Spleen (tissue), 11 donors: ENCODE measurements around the gene RNASE1. TPM values are rescaled to one million over a fixed set of nuclear protein-coding genes. Genes with fewer than 3 reads are reported as not detected.
"Not testable (repeated sequence)": the region's sequence is repeated elsewhere in the genome, so short reads cannot be mapped to it uniquely, and the experiment has no call there.

Source experiments
- DNase-seq: peaks from one replicate; pipeline ENCODE4 v3.0.0-alpha.2; 2020
- H3K27ac ChIP-seq, 8 donors: fragments of 200-600 bp; sonication (generic) in 7 of 8; 1 replicate in 4 of 8; 2 replicates in 4 of 8; pipeline versions ENCODE4 v1.5.0 to v1.8.0; 2016 to 2021; ENCODE audit warnings: inconsistent platforms in 4 of 8, mild to moderate bottlenecking in 4 of 8, moderate library complexity in 1 of 8
- H3K27me3 ChIP-seq, 7 donors: fragments of 200-600 bp; sonication (generic) in 6 of 7; replicated peaks in 1 of 7; 1 replicate in 4 of 7; 2 replicates in 3 of 7; pipeline versions ENCODE4 v1.5.0 to v1.8.0; 2016 to 2021; ENCODE audit warnings: inconsistent platforms in 3 of 7, mild to moderate bottlenecking in 1 of 7
- H3K36me3 ChIP-seq, 6 donors: fragments of 200-600 bp; sonication (generic) in 5 of 6; 1 replicate in 4 of 6; 2 replicates in 2 of 6; pipeline versions ENCODE4 v1.5.0 to v1.8.0; 2016 to 2021; ENCODE audit warnings: inconsistent platforms in 2 of 6
- H3K4me1 ChIP-seq, 6 donors: fragments of 200-600 bp; sonication (generic) in 5 of 6; 1 replicate in 3 of 6; 2 replicates in 3 of 6; pipeline versions ENCODE4 v1.5.0 to v1.8.0; 2016 to 2021; ENCODE audit warnings: inconsistent platforms in 3 of 6
- H3K4me3 ChIP-seq, 8 donors: fragments of 200-600 bp; sonication (generic) in 7 of 8; 1 replicate in 4 of 8; 2 replicates in 4 of 8; pipeline versions ENCODE4 v1.5.0 to v1.8.0; 2016 to 2021; ENCODE audit warnings: inconsistent platforms in 4 of 8, mild to moderate bottlenecking in 4 of 8, moderate library complexity in 2 of 8
- H3K9me3 ChIP-seq, 8 donors: fragments of 200-600 bp; sonication (generic) in 7 of 8; 1 replicate in 4 of 8; 2 replicates in 4 of 8; pipeline versions ENCODE4 v1.5.0 to v1.8.0; 2016 to 2021; ENCODE audit warnings: inconsistent platforms in 4 of 8
- CTCF ChIP-seq, 11 experiments: fragments of 200-600 bp in 7 of 11; fragments of 450-650 bp in 4 of 11; sonication (generic) in 4 of 11; IDR thresholded peaks in 8 of 11; conservative IDR thresholded peaks in 3 of 11; 1 replicate in 7 of 11; 2 replicates in 4 of 11; pipeline versions ENCODE4 v1.4.0 to v1.8.0; 2016 to 2021; ENCODE audit warnings: antibody characterized with exemption in 11 of 11, inconsistent platforms in 4 of 11, mild to moderate bottlenecking in 1 of 11
- POLR2A ChIP-seq, 3 donors: fragments of 450-650 bp; IDR thresholded peaks; one replicate each; pipeline ENCODE4 v1.5.1; 2017; ENCODE audit warnings: antibody characterized with exemption in 3 of 3, mild to moderate bottlenecking in 1 of 3
- POLR2AphosphoS5 ChIP-seq, 3 donors: sonication (generic); formaldehyde crosslinking; IDR thresholded peaks; one replicate each; pipeline ENCODE4 v1.5.1; 2017; ENCODE audit warnings: antibody characterized with exemption in 3 of 3
- WGBS, 5 donors: extraction: QIAGEN DNeasy Blood & Tissue Kit in 3 of 5; methylation state at CpG; one replicate each; pipeline versions ENCODE4 v1.1.5 to v1.1.7; 2013 to 2018; 5-methylcytosine and 5-hydroxymethylcytosine counted together
- intact Hi-C: fragments of 100-400 bp; cut with DNase I; formaldehyde crosslinking; loops from one replicate; pipeline ENCODE4 v1.15.0; 2023; ENCODE audit warnings: low total_unique reads
- polyA plus RNA-seq, 3 donors: library from polyadenylated mRNA; stranded (reverse); fragments of 200-250 nt; gene quantifications; one replicate each; pipeline ENCODE4 v1.2.1, GENCODE V29; 2013
- total RNA-seq, 7 donors: library from RNA; depleted of rRNA in 3 of 7; stranded (reverse); fragments of >200 nt in 3 of 7; fragmentation: NEBNext Ultra II Directional in 4 of 7; extraction: Animal tissue kit (Norgen Biotek cat#: 25700) in 4 of 7; gene quantifications; one replicate each; pipeline versions ENCODE4 v1.1.0 to v1.2.1, GENCODE V29; 2016 to 2021
- donor health status: healthy with polysubstance abuse.
- donor health status: DM: no; HTN: no; CAD: no; lungs with moderate emphysema.
- donor health status: DM: no; HTN: no; CAD: no.
- donor health status: Bipolar disorder and iron deficiency.
- donor health status: healthy.
- donor health status: DM: no; HTN: no; CAD: no.
- donor health status: DM: yes; HTN: yes; CAD: no.

Gene RNASE1
- total and polyA plus RNA-seq, 10 donors, result 61.9 to 497 (median 276) TPM

- H3K27ac ChIP-seq, result no peak overlapping the region
- DNase-seq, result no peak
- intact Hi-C loops, result no loop called here
- 65 to 83% (median 78%) methylated on average over 3 of the region's 3 CpGs for WGBS, 5 donors
- peaks cover 0 to 4% (median 0%) of the 10 kb centered on the region in 6 donors for H3K4me1 ChIP-seq
- no peaks in the 10 kb centered on the region for H3K9me3 ChIP-seq
- no peaks in the 10 kb centered on the region for H3K27me3 ChIP-seq
- no peaks in the 10 kb centered on the region for H3K36me3 ChIP-seq
- H3K4me3 ChIP-seq, result no peak overlapping the region
- no peak for TF ChIP-seq CTCF (IDR thresholded peaks at IDR 0.05 in 8 of 11, conservative IDR thresholded peaks at IDR 0.05 in 3 of 11)
- no peak for TF ChIP-seq POLR2AphosphoS5 (IDR thresholded peaks at IDR 0.05)
- TF ChIP-seq POLR2A (IDR thresholded peaks at IDR 0.05), result no peak
These were observed 33.2 kb downstream of the RNASE1 start for GRCh38 chr14:20769421-20769820.

- 60 to 90% (median 83%) methylated on average over 3 of the region's 3 CpGs for WGBS, 5 donors
- TF ChIP-seq POLR2AphosphoS5 (IDR thresholded peaks at IDR 0.05) (no peak), POLR2A (IDR thresholded peaks at IDR 0.05) (no peak), CTCF (IDR thresholded peaks at IDR 0.05 in 8 of 11, conservative IDR thresholded peaks at IDR 0.05 in 3 of 11) (no peak)
- Histone ChIP-seq H3K27me3 (no peaks in the 10 kb centered on the region), H3K36me3 (no peaks in the 10 kb centered on the region), H3K27ac (no peak overlapping the region), H3K9me3 (no peaks in the 10 kb centered on the region), H3K4me1 (peaks cover 0 to 4% (median 0%) of the 10 kb centered on the region in 6 donors), H3K4me3 (no peak overlapping the region)
- DNase-seq, result no peak
- intact Hi-C loops, result no loop called here
These were observed 34.1 kb downstream of the RNASE1 start for GRCh38 chr14:20768593-20768892.

- Histone ChIP-seq H3K36me3 (no peaks in the 10 kb centered on the region), H3K4me1 (peaks cover 0 to 13% (median 2%) of the 10 kb centered on the region in 6 donors), H3K4me3 (no peak overlapping the region), H3K27ac (no peak overlapping the region), H3K9me3 (no peaks in the 10 kb centered on the region), H3K27me3 (no peaks in the 10 kb centered on the region)
- DNase-seq, result no peak
- no peak for TF ChIP-seq POLR2A (IDR thresholded peaks at IDR 0.05)
- no peak for TF ChIP-seq POLR2AphosphoS5 (IDR thresholded peaks at IDR 0.05)
- no peak for TF ChIP-seq CTCF (IDR thresholded peaks at IDR 0.05 in 8 of 11, conservative IDR thresholded peaks at IDR 0.05 in 3 of 11)
- intact Hi-C loops, result no loop called here
These were observed 41.7 kb downstream of the RNASE1 start for GRCh38 chr14:20760950-20761349.

- H3K27ac ChIP-seq, DNase-seq, intact Hi-C loops, H3K4me3 ChIP-seq, H3K36me3 ChIP-seq, H3K27me3 ChIP-seq, H3K9me3 ChIP-seq, H3K4me1 ChIP-seq: not testable (repeated sequence)
- WGBS, 5 donors, result 86 to 93% (median 89%) methylated on average over 5 of the region's 5 CpGs
These were observed 43.2 kb downstream of the RNASE1 start for GRCh38 chr14:20759465-20759864.

GRCh38 chr14:20757965-20758364 lies 44.7 kb downstream of the RNASE1 start:
- Histone ChIP-seq H3K27me3 (no peaks in the 10 kb centered on the region), H3K4me3 (no peak overlapping the region), H3K36me3 (no peaks in the 10 kb centered on the region), H3K4me1 (peaks cover 0 to 9% (median 0%) of the 10 kb centered on the region in 6 donors), H3K27ac (no peak overlapping the region), H3K9me3 (peaks cover 0 to 7% (median 3%) of the 10 kb centered on the region in 8 donors)
- WGBS, 5 donors, result 28 to 57% (median 50%) methylated on average over 4 of the region's 4 CpGs
- intact Hi-C loops, result no loop called here
- DNase-seq, result no peak
- TF ChIP-seq CTCF (IDR thresholded peaks at IDR 0.05 in 8 of 11, conservative IDR thresholded peaks at IDR 0.05 in 3 of 11) (peak in 9 of 11 experiments; percentile 17 to 67 (median 53)), POLR2A (IDR thresholded peaks at IDR 0.05) (no peak)
